Peyer's patch (tissue), 4 donors: ENCODE measurements around the gene PKIG. TPM values are rescaled to one million over a fixed set of nuclear protein-coding genes. Genes with fewer than 3 reads are reported as not detected.
A peak's percentile ranks its signal among the peaks of the same experiment; 100 is the strongest.

Experiments used
- DNase-seq, 3 donors: peaks; one replicate each; pipeline ENCODE4 v3.0.0-alpha.2; 2017 to 2019
- H3K27ac ChIP-seq, 4 donors: fragments of 200-600 bp; sonication (generic); one replicate each; pipeline ENCODE4 v1.5.1; 2016 to 2019
- H3K27me3 ChIP-seq, 2 donors: fragments of 200-600 bp; sonication (generic); one replicate each; pipeline ENCODE4 v1.5.1; 2019
- H3K36me3 ChIP-seq, 3 donors: fragments of 200-600 bp; sonication (generic); one replicate each; pipeline ENCODE4 v1.5.1; 2016 to 2019
- H3K4me1 ChIP-seq, 4 donors: fragments of 200-600 bp; sonication (generic); one replicate each; pipeline ENCODE4 v1.5.1; 2016 to 2019
- H3K4me3 ChIP-seq, 4 donors: fragments of 200-600 bp; sonication (generic); 1 replicate in 3 of 4; 2 replicates in 1 of 4; pipeline ENCODE4 v1.5.1; 2016 to 2019; ENCODE audit warnings: mild to moderate bottlenecking in 1 of 4
- H3K9me3 ChIP-seq, 4 donors: fragments of 200-600 bp; sonication (generic); one replicate each; pipeline ENCODE4 v1.5.1; 2016 to 2019; ENCODE audit warnings: mild to moderate bottlenecking in 1 of 4
- CTCF ChIP-seq, 6 experiments: fragments of 450-650 bp in 4 of 6; fragments of 200-600 bp in 2 of 6; sonication (generic) in 1 of 6; IDR thresholded peaks; one replicate each; pipeline ENCODE4 v1.5.1; 2017 to 2019; ENCODE audit warnings: antibody characterized with exemption in 6 of 6, mild to moderate bottlenecking in 3 of 6, moderate library complexity in 1 of 6
- POLR2A ChIP-seq, 2 donors: fragments of 450-650 bp; IDR thresholded peaks; one replicate each; pipeline ENCODE4 v1.5.1; 2017; ENCODE audit warnings: antibody characterized with exemption in 2 of 2, mild to moderate bottlenecking in 2 of 2, moderate library complexity in 2 of 2
- total RNA-seq, 4 donors: library from RNA; depleted of rRNA; stranded (reverse); fragments of >200 nt; gene quantifications; one replicate each; pipeline ENCODE4 v1.1.0, GENCODE V29; 2016

PKIG gene
- total RNA-seq, 4 donors from 2014 or later, result 27.9 to 60.2 (median 28.3) TPM

DNA sequence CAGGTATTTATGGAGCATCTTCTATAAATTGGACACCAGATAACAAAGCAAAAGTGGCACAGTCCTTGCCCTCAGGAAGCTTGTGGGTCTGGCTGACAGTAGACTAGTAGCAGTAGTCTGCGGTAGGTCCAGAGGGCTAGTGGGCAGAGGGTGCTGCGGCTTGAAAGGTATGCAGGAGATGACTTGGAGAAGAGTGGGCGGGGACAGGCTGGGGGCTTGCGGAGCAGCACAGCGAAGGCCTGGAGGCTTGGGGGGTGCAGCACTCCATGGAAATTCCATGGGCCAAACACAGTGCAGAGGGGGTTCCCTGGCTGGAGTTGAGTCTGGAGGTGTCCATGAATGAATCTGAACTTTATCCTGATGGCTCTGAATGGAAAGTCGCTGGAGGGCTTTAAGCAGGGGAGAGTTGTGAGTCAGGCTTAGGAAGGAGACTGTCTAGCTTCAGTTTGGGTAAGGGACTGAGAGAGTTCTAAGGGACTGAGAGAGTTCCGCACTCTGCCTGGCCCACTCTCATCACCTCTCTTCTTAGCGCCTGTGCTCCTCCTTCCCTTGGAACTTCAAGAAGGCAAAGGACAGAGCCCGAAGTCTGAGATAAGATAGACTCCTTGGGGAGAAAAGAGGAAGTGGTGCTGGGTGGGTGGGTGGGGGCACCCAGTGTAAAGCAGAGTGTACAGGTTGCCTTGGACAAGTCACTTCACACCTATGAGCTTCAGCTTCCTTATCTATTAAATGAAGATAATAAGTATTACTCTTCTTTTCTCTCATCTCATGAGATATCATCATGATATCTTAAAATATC is 8.8 kb downstream of the PKIG start:
- H3K27ac ChIP-seq, result peak overlapping the region in 1 of 4 donors; percentile 50
- no peak for DNase-seq
- peaks cover 0 to 16% (median 0%) of the 10 kb centered on the region in 3 donors for H3K36me3 ChIP-seq
- TF ChIP-seq POLR2A (IDR thresholded peaks at IDR 0.05), result no peak
- no peak for TF ChIP-seq CTCF (IDR thresholded peaks at IDR 0.05)
- no peaks in the 10 kb centered on the region for H3K9me3 ChIP-seq
- no peak overlapping the region for H3K4me3 ChIP-seq
- no peaks in the 10 kb centered on the region for H3K27me3 ChIP-seq
- H3K4me1 ChIP-seq, result peaks cover 0 to 16% (median 3%) of the 10 kb centered on the region in 4 donors

DNA sequence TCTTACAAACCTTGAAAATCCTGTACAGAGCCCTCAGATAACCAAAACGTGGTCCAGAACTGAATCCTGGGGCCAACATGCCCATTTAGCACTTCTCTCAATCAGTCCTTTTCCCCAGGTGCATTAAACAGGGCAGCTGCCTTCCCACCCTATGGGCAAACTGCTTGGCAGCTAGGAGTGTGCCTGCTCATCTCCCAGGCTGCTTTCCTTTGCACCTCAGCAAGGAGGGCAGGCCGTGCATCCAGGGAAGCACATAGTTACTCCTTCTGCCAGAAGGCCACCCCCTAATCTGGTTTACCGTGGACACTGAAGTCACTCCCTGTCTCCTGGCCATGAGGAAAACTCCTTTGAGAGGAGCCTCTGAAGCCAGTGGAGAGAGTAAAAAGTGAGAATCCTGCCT is 10.0 kb downstream of the PKIG start:
- no peaks in the 10 kb centered on the region for H3K9me3 ChIP-seq
- no peak for TF ChIP-seq CTCF (IDR thresholded peaks at IDR 0.05)
- TF ChIP-seq POLR2A (IDR thresholded peaks at IDR 0.05), result no peak
- no peak overlapping the region for H3K4me3 ChIP-seq
- no peaks in the 10 kb centered on the region for H3K27me3 ChIP-seq
- H3K4me1 ChIP-seq, result peaks cover 0 to 23% (median 5%) of the 10 kb centered on the region in 4 donors
- peaks cover 0 to 16% (median 0%) of the 10 kb centered on the region in 3 donors for H3K36me3 ChIP-seq
- peak overlapping the region in 1 of 4 donors; percentile 50 for H3K27ac ChIP-seq
- no peak for DNase-seq

DNA sequence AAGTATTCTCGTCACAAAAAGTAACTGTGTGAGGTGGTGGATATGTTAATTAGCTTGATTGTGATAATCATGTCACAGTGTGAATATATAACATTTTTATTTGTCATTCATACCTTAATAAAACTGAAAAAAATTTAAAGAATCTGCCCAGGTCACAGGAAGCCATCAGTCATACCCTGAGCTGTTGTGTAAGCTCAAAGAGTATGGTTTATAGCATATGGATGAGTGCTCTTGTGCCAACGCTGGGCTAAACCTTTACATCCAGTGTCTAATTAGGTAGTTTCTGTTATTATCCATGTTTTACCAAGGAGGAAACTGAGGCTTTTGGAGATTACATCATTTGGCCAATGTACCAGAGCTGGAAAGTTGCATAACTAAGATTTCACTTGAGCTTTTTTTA is 11.4 kb downstream of the PKIG start:
- DNase-seq, result no peak
- Histone ChIP-seq H3K9me3 (no peaks in the 10 kb centered on the region), H3K36me3 (peaks cover 0 to 16% (median 0%) of the 10 kb centered on the region in 3 donors), H3K4me1 (peaks cover 0 to 36% (median 13%) of the 10 kb centered on the region in 4 donors), H3K27me3 (no peaks in the 10 kb centered on the region), H3K4me3 (no peak overlapping the region), H3K27ac (peak overlapping the region in 1 of 4 donors; percentile 33)
- TF ChIP-seq POLR2A (IDR thresholded peaks at IDR 0.05), result no peak

DNA sequence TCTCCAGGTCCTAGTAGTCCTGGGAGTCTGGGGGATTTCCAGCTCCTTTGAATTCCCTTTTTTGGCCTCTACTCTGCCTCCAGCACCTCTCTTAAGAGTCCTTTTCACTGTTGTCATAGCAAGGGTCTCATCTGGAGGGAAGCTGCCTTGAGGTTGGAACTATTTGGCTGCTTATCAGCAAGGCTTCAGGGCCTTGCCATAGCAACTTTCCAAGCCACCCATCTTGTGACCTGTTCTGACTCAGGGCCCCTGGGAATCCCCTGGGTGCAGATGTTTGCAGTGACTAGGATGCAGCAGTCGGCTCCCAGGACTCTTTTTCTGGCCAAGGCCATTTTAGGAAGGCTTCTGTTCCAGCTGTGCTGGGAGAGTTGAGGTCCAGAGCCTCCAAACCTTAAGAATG is 12.4 kb downstream of the PKIG start:
- DNase-seq, result no peak
- H3K27me3 ChIP-seq, result no peaks in the 10 kb centered on the region
- H3K4me1 ChIP-seq, result peaks cover 0 to 42% (median 15%) of the 10 kb centered on the region in 4 donors
- H3K9me3 ChIP-seq, result no peaks in the 10 kb centered on the region
- no peak overlapping the region for H3K4me3 ChIP-seq
- peak overlapping the region in 3 of 4 donors; percentile 1 to 61 (median 33) for H3K27ac ChIP-seq
- TF ChIP-seq POLR2A (IDR thresholded peaks at IDR 0.05), result no peak
- no peak for TF ChIP-seq CTCF (IDR thresholded peaks at IDR 0.05)
- H3K36me3 ChIP-seq, result peaks cover 0 to 16% (median 0%) of the 10 kb centered on the region in 3 donors

GRCh38 chr20:44596010-44596409 is 13.6 kb downstream of the PKIG start:
- no peak for TF ChIP-seq CTCF (IDR thresholded peaks at IDR 0.05)
- no peak for TF ChIP-seq POLR2A (IDR thresholded peaks at IDR 0.05)
- Histone ChIP-seq H3K27me3 (no peaks in the 10 kb centered on the region), H3K27ac (peak overlapping the region in 2 of 4 donors; percentile 67 to 76), H3K4me3 (no peak overlapping the region), H3K9me3 (no peaks in the 10 kb centered on the region), H3K36me3 (peaks cover 0 to 6% (median 0%) of the 10 kb centered on the region in 3 donors), H3K4me1 (peaks cover 0 to 54% (median 22%) of the 10 kb centered on the region in 4 donors)
- DNase-seq, result no peak

- peaks cover 0 to 63% (median 27%) of the 10 kb centered on the region in 4 donors for H3K4me1 ChIP-seq
- H3K9me3 ChIP-seq, result no peaks in the 10 kb centered on the region
- no peaks in the 10 kb centered on the region for H3K27me3 ChIP-seq
- TF ChIP-seq POLR2A (IDR thresholded peaks at IDR 0.05), result no peak
- TF ChIP-seq CTCF (IDR thresholded peaks at IDR 0.05), result no peak
- H3K4me3 ChIP-seq, result no peak overlapping the region
- H3K27ac ChIP-seq, result peak overlapping the region in 2 of 4 donors; percentile 67 to 76
- H3K36me3 ChIP-seq, result no peaks in the 10 kb centered on the region
- DNase-seq, result no peak
These were observed 14.5 kb downstream of the PKIG start for GRCh38 chr20:44596876-44597275.
